Lung (tissue), 12 donors: ENCODE results near the gene ANK3. TPM values are rescaled to one million over a fixed set of nuclear protein-coding genes. Genes with fewer than 3 reads are reported as not detected.

Source experiments
- ATAC-seq: fragments of 200-7000 bp; cut with Tn5 transposase; one replicate; pipeline ENCODE4 v1.9.1; 2020; ENCODE audit warnings: moderate number of reproducible peaks; ENCODE audit not compliant: insufficient read depth, low FRiP score
- DNase-seq, 3 donors: peaks; one replicate each; pipeline ENCODE4 v3.0.0-alpha.2; 2013 to 2017
- H3K27ac ChIP-seq, 2 donors: one replicate each; pipeline ENCODE4 v1.5.1; 2013; ENCODE audit warnings: mild to moderate bottlenecking in 2 of 2, moderate library complexity in 2 of 2, control low read depth in 1 of 2, inconsistent platforms in 1 of 2, low read depth in 1 of 2, low read length in 1 of 2
- H3K27me3 ChIP-seq, 3 donors: one replicate each; pipeline ENCODE4 v1.5.1; 2013; ENCODE audit warnings: low read length in 2 of 3; ENCODE audit not compliant: control insufficient read depth in 3 of 3, insufficient read depth in 3 of 3
- H3K36me3 ChIP-seq, 4 donors: one replicate each; pipeline ENCODE4 v1.5.1; 2013; ENCODE audit warnings: low read length in 4 of 4, mild to moderate bottlenecking in 1 of 4, moderate library complexity in 1 of 4; ENCODE audit not compliant: control insufficient read depth in 4 of 4, insufficient read depth in 4 of 4
- H3K4me1 ChIP-seq, 5 donors: one replicate each; pipeline ENCODE4 v1.5.1; 2013; ENCODE audit warnings: low read length in 5 of 5, mild to moderate bottlenecking in 2 of 5, moderate library complexity in 1 of 5; ENCODE audit not compliant: control insufficient read depth in 5 of 5, insufficient read depth in 5 of 5
- H3K4me3 ChIP-seq: one replicate; pipeline ENCODE4 v1.5.1; 2013; ENCODE audit warnings: mild to moderate bottlenecking, control low read depth, moderate library complexity
- H3K9ac ChIP-seq, 2 donors: one replicate each; pipeline ENCODE4 v1.5.1; 2013; ENCODE audit warnings: low read length in 2 of 2, control low read depth in 1 of 2; ENCODE audit not compliant: insufficient read depth in 1 of 2
- H3K9me3 ChIP-seq, 4 donors: one replicate each; pipeline ENCODE4 v1.5.1; 2013; ENCODE audit warnings: low read length in 3 of 4, mild to moderate bottlenecking in 1 of 4, moderate library complexity in 1 of 4; ENCODE audit not compliant: control insufficient read depth in 4 of 4, insufficient read depth in 3 of 4
- CTCF ChIP-seq: IDR thresholded peaks from 2 replicates; pipeline ENCODE4 v1.5.1; 2012; ENCODE audit warnings: mild to moderate bottlenecking; ENCODE audit errors: control extremely low read depth, extremely low read depth
- WGBS, 2 donors: extraction: QIAGEN DNeasy Blood & Tissue Kit; methylation state at CpG; one replicate each; pipeline ENCODE4 v1.1.7; 2013; 5-methylcytosine and 5-hydroxymethylcytosine counted together
- polyA plus RNA-seq, 2 donors: library from polyadenylated mRNA; stranded (reverse); fragments of 200-250 nt; gene quantifications; one replicate each; pipeline ENCODE4 v1.2.1, GENCODE V29; 2013
- total RNA-seq, 2 donors: library from RNA; depleted of rRNA in 1 of 2; stranded (reverse); fragments of >200 nt in 1 of 2; gene quantifications; one replicate each; pipeline ENCODE4 v1.2.1, GENCODE V29; 2014 to 2021
- donor health status: control.
- donor health status: control.
- donor health status: Bipolar disorder and iron deficiency.
- donor health status: healthy.
- donor health status: DM: yes; HTN: yes; CAD: no.

ANK3 gene
- total and polyA plus RNA-seq, 4 donors: 10.4 to 96.0 (median 46.4) TPM

DNA sequence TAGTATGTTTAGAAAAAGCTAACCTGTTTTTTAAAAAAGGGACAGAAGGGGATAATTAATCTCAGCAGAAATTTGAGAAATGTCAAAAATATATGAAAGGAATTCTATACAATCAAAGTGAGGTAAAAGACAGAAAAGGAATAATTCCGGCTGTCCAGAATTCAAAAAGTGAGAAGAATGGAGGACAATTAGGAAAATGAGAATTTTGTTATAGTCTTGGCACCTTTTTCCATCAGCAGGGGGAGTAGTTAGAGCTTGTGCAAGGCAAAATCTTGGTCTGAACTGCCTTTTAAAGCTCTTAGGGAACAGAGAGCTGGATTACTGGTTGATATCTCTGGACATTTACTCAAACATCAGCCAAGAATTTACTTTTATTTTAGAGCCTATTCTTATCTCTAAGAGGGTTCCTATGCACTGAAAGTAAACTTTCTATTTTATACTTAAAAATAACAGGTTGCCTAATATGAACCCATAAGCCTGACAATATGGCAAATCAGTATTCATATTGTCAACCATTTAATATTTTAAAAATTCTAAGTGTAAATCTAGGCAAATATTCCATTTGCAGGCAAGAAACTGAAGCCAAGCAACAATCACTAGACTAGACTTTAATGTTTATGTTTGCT, 185.6 kb downstream of the ANK3 start:
- H3K9ac ChIP-seq: no peak overlapping the region
- H3K27ac ChIP-seq: no peak overlapping the region
- TF ChIP-seq CTCF: peak; percentile 15
- ATAC-seq (no peak), DNase-seq (peak in 2 of 3 donors; percentile 44 to 57)
- peaks cover 0 to 11% (median 3%) of the 10 kb centered on the region in 4 donors for H3K36me3 ChIP-seq
- peaks cover 0 to 6% (median 2%) of the 10 kb centered on the region in 5 donors for H3K4me1 ChIP-seq
- WGBS, 2 donors: 85% methylated on average over 1 of the region's 1 CpG
- H3K4me3 ChIP-seq: no peak overlapping the region
- no peaks in the 10 kb centered on the region for H3K9me3 ChIP-seq
- no peaks in the 10 kb centered on the region for H3K27me3 ChIP-seq

DNA sequence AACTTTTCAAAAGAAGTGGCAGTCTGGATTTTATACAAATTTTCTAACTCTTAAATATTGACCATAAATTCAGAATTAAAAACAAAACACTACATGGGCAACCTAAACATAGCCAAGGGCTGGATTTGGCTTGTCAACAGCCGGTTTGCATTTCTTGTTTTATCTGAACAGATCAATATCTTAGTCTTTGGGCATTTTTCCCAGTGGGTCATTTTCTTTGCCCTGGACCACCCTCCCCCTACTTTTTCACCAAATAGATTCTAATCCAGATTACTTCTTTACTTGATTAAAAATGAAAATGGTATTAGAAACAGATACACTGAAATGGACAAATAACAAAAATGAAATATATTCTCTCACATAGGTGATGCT, 189.0 kb downstream of the ANK3 start:
- ATAC-seq: no peak
- H3K9me3 ChIP-seq: no peaks in the 10 kb centered on the region
- H3K4me3 ChIP-seq: no peak overlapping the region
- peaks cover 0 to 11% (median 2%) of the 10 kb centered on the region in 5 donors for H3K4me1 ChIP-seq
- DNase-seq: no peak
- no peak overlapping the region for H3K27ac ChIP-seq
- H3K27me3 ChIP-seq: no peaks in the 10 kb centered on the region
- H3K36me3 ChIP-seq: peaks cover 0 to 19% (median 6%) of the 10 kb centered on the region in 4 donors
- TF ChIP-seq CTCF: no peak
- no peak overlapping the region for H3K9ac ChIP-seq
- WGBS, 2 donors: 82 to 86% methylated on average over 1 of the region's 1 CpG

- 88 to 95% methylated on average over 8 of the region's 8 CpGs for WGBS, 2 donors
- Histone ChIP-seq H3K9ac (no peak overlapping the region), H3K4me3 (no peak overlapping the region), H3K9me3 (no peaks in the 10 kb centered on the region), H3K4me1 (peaks cover 0 to 11% (median 2%) of the 10 kb centered on the region in 5 donors), H3K36me3 (peaks cover 0 to 18% (median 5%) of the 10 kb centered on the region in 4 donors), H3K27ac (no peak overlapping the region), H3K27me3 (no peaks in the 10 kb centered on the region)
- no peak for ATAC-seq
- no peak for DNase-seq
- no peak for TF ChIP-seq CTCF
Measured at GRCh38 chr10:60200012-60200681, 189.5 kb downstream of the ANK3 start.
